GM18508 (cell line): Measurements from ENCODE around the gene POLR1A.
A peak's percentile ranks its signal among the peaks of the same experiment; 100 is the strongest.
"Not testable (repeated sequence)": the region's sequence is repeated elsewhere in the genome, so short reads cannot be mapped to it uniquely, and the experiment has no call there.

ENCODE experiments used
- ATAC-seq: cut with Tn5 transposase; IDR thresholded peaks from one replicate; pipeline ENCODE4 v1.9.1; 2021; ENCODE audit warnings: moderate number of reproducible peaks; ENCODE audit not compliant: insufficient read depth, unreplicated experiment

The POLR1A gene

GRCh38 chr2:86001326-86001725, 104.4 kb downstream of the POLR1A start:
- ATAC-seq: no peak

GRCh38 chr2:86000938-86001312, 104.8 kb downstream of the POLR1A start:
- ATAC-seq: no peak

GRCh38 chr2:86000131-86000937, 105.4 kb downstream of the POLR1A start:
- ATAC-seq: no peak

GRCh38 chr2:85999061-85999831, 106.4 kb downstream of the POLR1A start:
- ATAC-seq: peak; percentile 48

- ATAC-seq: no peak
Observed at GRCh38 chr2:85998071-85998991, 107.4 kb downstream of the POLR1A start.

- no peak for ATAC-seq
Observed at GRCh38 chr2:85997017-85997970, 108.4 kb downstream of the POLR1A start.

GRCh38 chr2:85996591-85996990, 109.1 kb downstream of the POLR1A start:
- ATAC-seq: no peak

- ATAC-seq: no peak
Observed at GRCh38 chr2:85995648-85996529, 109.8 kb downstream of the POLR1A start.

- no peak for ATAC-seq
Observed at GRCh38 chr2:85994897-85995647, 110.6 kb downstream of the POLR1A start.

- ATAC-seq: peak; percentile 14
Observed at GRCh38 chr2:85994421-85994777, 111.3 kb downstream of the POLR1A start.

GRCh38 chr2:85992611-85993010, 113.1 kb downstream of the POLR1A start:
- ATAC-seq: no peak

GRCh38 chr2:85992053-85992452, 113.6 kb downstream of the POLR1A start:
- ATAC-seq: not testable (repeated sequence)

- ATAC-seq: no peak
Observed at GRCh38 chr2:85990084-85990483, 115.6 kb downstream of the POLR1A start.

- ATAC-seq: no peak
Observed at GRCh38 chr2:85989288-85989865, 116.3 kb downstream of the POLR1A start.

- ATAC-seq: no peak
Observed at GRCh38 chr2:85988914-85989270, 116.8 kb downstream of the POLR1A start.

- ATAC-seq: no peak
Observed at GRCh38 chr2:85988175-85988913, 117.3 kb downstream of the POLR1A start.
